Activated naive CD4-positive, alpha-beta T cell treated with anti-CD3 and anti-CD28 coated beads, Interleukin-2, amount 10 ng/mL, durations not matched to agents 7 days and 5 days (primary cell): ENCODE measurements around the gene GRHPR.

Experiments
- CTCF ChIA-PET: fragments of 350-600 bp; sonication (Branson Sonifier 250); formaldehyde crosslinking; loops from one replicate; lab custom pipeline; 2021; ENCODE audit warnings: antibody characterized with exemption; lab: Charles Lee
- DNase-seq: peaks from one replicate; pipeline ENCODE4 v3.0.0-alpha.2; 2020
- H3K27ac Mint-ChIP-seq: one replicate; pipeline ENCODE4 v1.8.0; 2021; ENCODE audit warnings: mild to moderate bottlenecking, moderate library complexity, mixed read lengths
- H3K27me3 Mint-ChIP-seq: one replicate; pipeline ENCODE4 v1.8.0; 2021; ENCODE audit warnings: mild to moderate bottlenecking, mixed read lengths
- H3K36me3 Mint-ChIP-seq: one replicate; pipeline ENCODE4 v1.8.0; 2021; ENCODE audit warnings: mixed read lengths
- H3K4me1 Mint-ChIP-seq: one replicate; pipeline ENCODE4 v1.8.0; 2021; ENCODE audit warnings: mixed read lengths
- H3K4me3 Mint-ChIP-seq: one replicate; pipeline ENCODE4 v1.8.0; 2021; ENCODE audit warnings: mild to moderate bottlenecking, moderate library complexity, mixed read lengths
- H3K9me3 Mint-ChIP-seq: one replicate; pipeline ENCODE4 v1.8.0; 2021; ENCODE audit warnings: mixed read lengths

Gene GRHPR

DNA sequence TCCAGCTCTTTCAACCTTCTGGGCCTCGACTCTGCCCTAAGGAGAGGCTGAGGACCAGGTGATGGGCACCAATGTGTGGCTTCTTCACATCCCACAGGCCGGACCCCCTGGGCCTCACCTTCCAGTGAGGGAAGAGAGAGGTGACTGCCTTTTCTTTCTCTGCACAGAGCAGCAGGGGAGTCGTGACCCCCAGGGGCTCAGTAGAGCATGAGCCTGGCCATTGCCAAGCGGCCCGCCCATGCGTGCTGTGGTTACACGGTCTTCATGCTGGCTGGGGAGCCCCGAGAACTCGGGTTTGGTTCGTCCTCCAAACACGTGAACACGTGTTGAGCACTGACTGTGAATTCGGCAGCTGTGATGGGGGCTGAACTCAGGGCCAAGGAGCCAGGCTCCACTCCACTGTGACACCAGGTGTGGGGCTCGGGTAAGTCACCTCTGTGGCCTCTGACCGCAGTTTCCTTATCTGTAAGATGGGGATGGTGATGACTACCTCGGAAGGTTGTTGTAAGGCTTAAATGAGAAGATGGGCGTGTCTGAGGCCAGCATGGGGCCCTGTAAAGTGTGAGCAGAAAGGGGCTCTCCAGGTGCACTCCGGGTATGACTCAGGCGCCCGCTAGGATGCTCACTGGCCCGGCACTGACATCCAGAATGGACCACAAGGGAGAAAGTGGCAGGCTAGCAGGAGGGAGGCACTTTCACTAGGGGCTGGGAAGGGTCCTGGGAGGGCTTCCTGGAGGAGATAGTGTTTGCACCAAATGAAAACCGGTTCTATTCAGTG is 13.4 kb upstream of the GRHPR start:
- H3K4me1 Mint-ChIP-seq = peaks cover 7% of the 10 kb centered on the region
- CTCF ChIA-PET = interaction anchor here (0.7 kb wide), 1 partner anchor 182 kb away, joined by 3 read pairs; no protein-coding TSS in a partner anchor
- peaks cover 8% of the 10 kb centered on the region for H3K27me3 Mint-ChIP-seq
- no peaks in the 10 kb centered on the region for H3K9me3 Mint-ChIP-seq
- H3K27ac Mint-ChIP-seq = no peak overlapping the region
- no peaks in the 10 kb centered on the region for H3K36me3 Mint-ChIP-seq
- peak; percentile 26 for DNase-seq
- H3K4me3 Mint-ChIP-seq = no peak overlapping the region

DNA sequence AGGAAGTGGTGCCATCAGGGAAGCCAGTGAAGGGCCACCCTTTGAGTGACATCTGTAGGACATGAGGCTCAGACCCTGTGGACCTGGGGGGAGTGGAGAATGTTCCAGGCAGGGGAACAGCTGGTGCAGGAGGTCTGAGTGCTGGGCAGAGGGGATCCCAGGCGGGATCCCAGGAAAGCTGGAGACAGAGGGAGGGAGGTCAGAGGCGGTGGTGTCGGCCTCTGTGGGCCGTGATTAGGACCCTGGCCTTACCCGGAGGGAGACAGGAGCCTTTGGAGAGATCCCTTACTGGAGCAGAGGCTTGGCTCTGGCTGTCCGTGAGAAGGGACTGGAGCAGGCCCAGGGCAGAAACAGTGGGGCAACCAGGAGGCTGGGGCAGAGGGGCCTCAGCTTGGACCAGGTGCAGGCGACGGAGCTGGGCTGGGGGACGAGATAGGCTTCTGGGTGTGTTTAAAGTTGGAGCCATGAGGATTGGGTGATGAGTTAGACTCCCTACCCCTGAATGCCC is 12.1 kb upstream of the GRHPR start:
- Mint-ChIP-seq H3K9me3 (no peaks in the 10 kb centered on the region), H3K27me3 (peaks cover 15% of the 10 kb centered on the region), H3K27ac (no peak overlapping the region), H3K4me1 (peaks cover 13% of the 10 kb centered on the region), H3K36me3 (no peaks in the 10 kb centered on the region), H3K4me3 (no peak overlapping the region)
- no peak for DNase-seq
- CTCF ChIA-PET = interaction anchor here (0.9 to 1.6 kb wide), 4 partner anchors 13 to 422 kb away, joined by 3 to 7 read pairs (median 3); no protein-coding TSS in a partner anchor

DNA sequence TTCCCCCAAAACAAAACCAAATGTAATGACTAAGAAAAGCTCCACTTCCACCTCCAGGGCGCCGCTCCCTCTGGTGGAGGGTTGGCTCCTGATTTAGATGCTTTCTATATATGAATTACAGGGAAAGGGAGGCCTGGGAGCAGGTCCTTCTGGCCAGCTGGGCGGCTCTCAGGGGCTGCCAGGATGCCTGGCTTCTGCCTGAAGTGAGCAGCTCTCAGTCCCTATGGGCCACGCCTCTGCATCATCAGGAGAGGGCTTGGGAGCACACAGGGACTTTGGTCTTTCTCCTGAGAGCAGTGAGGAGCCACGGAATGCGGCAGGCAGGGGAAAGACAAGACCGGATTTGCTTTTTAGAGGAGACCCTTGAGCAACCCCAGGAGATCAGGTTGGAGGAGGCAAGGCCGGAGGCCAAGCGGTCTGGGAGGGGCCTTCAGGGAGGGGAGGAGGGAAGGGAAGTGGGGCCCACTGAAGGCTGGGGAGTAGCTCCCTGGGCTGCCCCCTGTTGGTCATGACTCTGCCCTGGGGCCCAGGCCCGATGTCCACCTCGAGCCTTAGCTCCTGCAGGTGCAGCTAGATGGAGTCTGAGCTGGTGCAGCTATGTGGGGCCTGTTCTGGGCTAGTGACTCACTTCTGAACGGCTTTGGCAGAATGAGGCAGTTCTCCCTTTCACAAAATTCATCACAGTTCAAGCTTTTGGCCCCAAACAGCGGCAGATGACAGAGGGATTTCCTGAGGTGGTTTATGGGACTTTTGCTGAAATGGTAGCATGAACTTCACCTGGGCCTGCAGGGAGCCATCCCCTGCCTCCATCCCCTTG is 11.3 kb upstream of the GRHPR start:
- Mint-ChIP-seq H3K4me1 (peaks cover 14% of the 10 kb centered on the region), H3K36me3 (no peaks in the 10 kb centered on the region), H3K4me3 (no peak overlapping the region), H3K27ac (no peak overlapping the region), H3K27me3 (peaks cover 16% of the 10 kb centered on the region), H3K9me3 (no peaks in the 10 kb centered on the region)
- no peak for DNase-seq
- CTCF ChIA-PET = interaction anchor here (0.9 to 1.6 kb wide), 7 partner anchors 8 to 422 kb away, joined by 3 to 7 read pairs (median 3); no protein-coding TSS in a partner anchor

DNA sequence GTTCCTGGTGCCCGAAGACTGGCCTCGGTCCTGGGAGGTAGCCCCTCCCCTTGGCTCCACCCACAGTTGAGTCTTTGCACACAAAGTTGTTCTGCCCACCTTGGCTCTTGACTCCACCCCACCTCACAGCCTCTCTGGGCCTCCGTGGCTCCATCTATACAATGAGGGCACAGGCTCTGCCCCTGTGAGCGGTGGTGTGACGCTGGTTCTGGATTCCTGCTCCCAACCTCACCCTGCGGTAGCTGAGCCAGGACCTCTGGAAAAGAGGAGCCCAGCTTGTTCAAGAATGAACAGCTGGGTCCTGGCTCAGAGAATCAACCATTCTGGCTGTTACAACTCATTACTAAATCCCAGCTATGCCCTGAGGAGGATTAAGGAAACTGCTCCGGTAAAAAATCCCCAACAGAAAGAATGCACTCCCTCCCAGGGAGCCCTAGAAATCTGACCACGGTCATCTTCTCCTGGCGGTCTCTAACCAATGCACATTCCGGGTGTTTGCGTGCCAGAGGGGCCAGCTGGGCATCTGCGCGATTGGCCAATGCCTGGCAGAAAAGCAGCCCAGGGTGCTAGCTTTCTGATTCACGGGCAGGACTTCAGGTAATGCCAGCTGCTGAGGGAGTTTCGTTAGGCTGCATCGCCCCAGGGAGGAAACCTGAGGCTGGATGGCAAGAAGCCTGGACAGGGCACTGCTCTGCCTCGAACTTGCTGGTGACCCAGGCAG is 9.9 kb upstream of the GRHPR start:
- H3K27ac Mint-ChIP-seq = no peak overlapping the region
- no peaks in the 10 kb centered on the region for H3K36me3 Mint-ChIP-seq
- peaks cover 12% of the 10 kb centered on the region for H3K4me1 Mint-ChIP-seq
- peaks cover 12% of the 10 kb centered on the region for H3K27me3 Mint-ChIP-seq
- no peak for DNase-seq
- no peaks in the 10 kb centered on the region for H3K9me3 Mint-ChIP-seq
- H3K4me3 Mint-ChIP-seq = no peak overlapping the region
- CTCF ChIA-PET = interaction anchor here (0.9 to 1.5 kb wide), 2 partner anchors 13 to 416 kb away, joined by 3 to 5 read pairs; no protein-coding TSS in a partner anchor

DNA sequence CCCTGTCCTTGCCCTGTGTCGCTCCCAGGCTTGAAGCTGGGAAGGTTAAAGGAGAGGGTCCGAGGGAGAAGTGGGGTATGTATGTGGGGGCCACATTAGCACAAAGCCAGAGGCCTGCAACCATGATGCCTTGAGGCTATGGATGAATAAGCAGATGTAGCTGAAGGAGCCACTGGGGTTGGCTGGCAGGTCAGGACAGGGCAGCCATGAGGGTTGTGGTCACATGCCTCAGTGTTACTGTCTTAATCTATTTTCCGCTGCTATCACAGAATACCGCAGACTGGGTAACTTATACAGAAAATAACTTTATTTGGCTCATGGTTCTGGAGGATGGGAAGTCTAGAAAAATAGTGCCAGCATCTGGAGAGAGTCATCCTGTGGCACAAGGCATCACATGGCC is 9.2 kb upstream of the GRHPR start:
- CTCF ChIA-PET = interaction anchor here (1.5 to 1.7 kb wide), 4 partner anchors 10 to 540 kb away, joined by 3 to 7 read pairs (median 4); partner anchors contain the start of gene GRHPR
- H3K27ac Mint-ChIP-seq = no peak overlapping the region
- no peaks in the 10 kb centered on the region for H3K36me3 Mint-ChIP-seq
- H3K4me3 Mint-ChIP-seq = no peak overlapping the region
- H3K9me3 Mint-ChIP-seq = no peaks in the 10 kb centered on the region
- DNase-seq = no peak
- H3K27me3 Mint-ChIP-seq = peaks cover 12% of the 10 kb centered on the region
- peaks cover 12% of the 10 kb centered on the region for H3K4me1 Mint-ChIP-seq

DNA sequence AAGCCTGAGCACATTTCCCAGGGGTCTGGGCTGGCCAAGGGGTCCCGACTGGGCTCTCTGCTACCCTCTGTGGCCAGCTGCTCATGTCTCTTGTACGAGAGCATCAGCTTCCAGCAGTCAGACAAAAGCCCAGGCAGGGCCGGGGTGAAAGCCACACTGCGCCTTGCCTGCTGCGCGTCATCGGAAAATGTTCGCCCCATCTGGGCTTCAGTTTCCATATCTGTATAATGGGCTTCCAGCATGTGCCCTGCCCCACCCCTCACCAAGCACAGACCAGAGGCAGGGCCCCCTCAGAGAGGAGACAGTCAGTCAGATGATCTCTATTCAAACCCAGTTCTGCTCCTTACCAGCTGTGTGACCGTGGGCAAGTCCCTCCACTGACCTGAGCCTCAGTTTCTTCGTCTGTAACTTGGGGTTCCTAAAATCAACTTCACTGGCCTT is 8.0 kb upstream of the GRHPR start:
- peaks cover 12% of the 10 kb centered on the region for H3K27me3 Mint-ChIP-seq
- H3K4me1 Mint-ChIP-seq = peaks cover 7% of the 10 kb centered on the region
- H3K36me3 Mint-ChIP-seq = no peaks in the 10 kb centered on the region
- CTCF ChIA-PET = interaction anchor here (0.6 to 1.8 kb wide), 10 partner anchors 8 to 1558 kb away, joined by 3 to 7 read pairs (median 3); partner anchors contain the start of genes GRHPR and POLR1E
- DNase-seq = no peak
- no peak overlapping the region for H3K27ac Mint-ChIP-seq
- H3K4me3 Mint-ChIP-seq = no peak overlapping the region
- H3K9me3 Mint-ChIP-seq = no peaks in the 10 kb centered on the region

DNA sequence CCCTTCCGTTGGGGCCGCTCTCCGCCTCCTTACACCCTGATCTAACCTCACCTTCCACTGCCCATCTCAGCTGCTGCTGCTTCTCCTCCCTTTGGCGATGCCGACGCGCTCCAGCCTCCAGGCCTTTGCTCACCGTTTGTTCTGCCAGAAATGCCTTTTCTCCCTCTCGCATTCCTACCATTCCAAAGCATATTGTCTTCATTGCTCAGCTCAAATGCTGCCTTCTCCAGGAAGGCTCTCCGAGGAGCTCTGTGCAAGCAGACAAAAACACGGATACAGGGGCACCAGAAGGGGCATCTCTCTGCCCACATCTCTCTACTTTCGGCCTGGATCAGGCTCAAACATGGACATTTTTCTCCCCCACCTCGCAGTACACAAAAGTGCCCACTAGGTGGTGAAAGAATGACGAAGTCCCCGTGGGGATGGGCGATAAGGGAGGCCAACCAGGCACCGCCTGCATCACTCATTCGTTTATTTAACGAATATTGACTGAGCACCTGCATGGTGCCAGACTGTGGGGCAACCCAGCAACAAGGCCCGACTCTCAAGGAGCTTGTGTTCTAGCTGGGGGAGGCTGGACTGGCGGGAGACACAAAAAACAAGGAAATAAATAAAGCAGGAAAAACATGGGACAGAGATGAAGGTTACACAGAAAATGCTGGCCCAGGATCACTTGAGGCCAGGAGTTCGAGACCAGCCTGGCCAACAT is 7.3 kb upstream of the GRHPR start:
- Mint-ChIP-seq H3K4me3 (no peak overlapping the region), H3K27me3 (peaks cover 12% of the 10 kb centered on the region), H3K36me3 (no peaks in the 10 kb centered on the region), H3K9me3 (no peaks in the 10 kb centered on the region), H3K27ac (no peak overlapping the region), H3K4me1 (peaks cover 7% of the 10 kb centered on the region)
- DNase-seq = peak; percentile 86
- CTCF ChIA-PET = interaction anchor here (0.6 to 1.8 kb wide), 10 partner anchors 8 to 1559 kb away, joined by 3 to 9 read pairs (median 3); partner anchors contain the start of genes GRHPR and POLR1E

DNA sequence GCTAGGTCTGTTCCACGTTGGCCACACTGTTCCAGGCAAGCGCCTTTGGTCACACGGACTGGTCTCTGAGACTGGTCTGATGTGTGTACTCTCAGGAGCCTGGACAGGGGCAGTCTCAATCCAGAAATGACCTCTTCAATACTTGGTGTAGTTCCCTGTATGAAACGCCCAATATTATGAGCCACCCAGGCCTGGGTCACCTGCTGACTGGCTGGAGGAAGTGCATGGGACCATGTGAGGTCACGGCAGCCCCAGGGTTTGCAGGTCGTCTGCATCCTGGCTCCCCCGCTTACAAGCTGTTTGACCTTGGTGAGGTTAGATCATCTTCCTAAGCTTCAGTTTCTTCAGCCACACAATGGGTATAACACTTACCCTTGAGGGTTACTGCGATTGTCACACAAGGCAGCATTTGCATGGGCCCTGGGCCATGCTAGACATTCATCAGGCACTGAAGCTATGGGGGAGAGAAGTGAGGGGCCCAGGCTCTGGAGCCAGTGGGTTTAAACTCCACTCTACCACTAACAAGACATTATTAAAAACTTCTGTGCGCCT is 5.2 kb upstream of the GRHPR start:
- Mint-ChIP-seq H3K27me3 (peaks cover 12% of the 10 kb centered on the region), H3K4me3 (no peak overlapping the region), H3K36me3 (no peaks in the 10 kb centered on the region), H3K27ac (no peak overlapping the region), H3K9me3 (no peaks in the 10 kb centered on the region), H3K4me1 (peaks cover 14% of the 10 kb centered on the region)
- no peak for DNase-seq
- CTCF ChIA-PET = no interaction called here

DNA sequence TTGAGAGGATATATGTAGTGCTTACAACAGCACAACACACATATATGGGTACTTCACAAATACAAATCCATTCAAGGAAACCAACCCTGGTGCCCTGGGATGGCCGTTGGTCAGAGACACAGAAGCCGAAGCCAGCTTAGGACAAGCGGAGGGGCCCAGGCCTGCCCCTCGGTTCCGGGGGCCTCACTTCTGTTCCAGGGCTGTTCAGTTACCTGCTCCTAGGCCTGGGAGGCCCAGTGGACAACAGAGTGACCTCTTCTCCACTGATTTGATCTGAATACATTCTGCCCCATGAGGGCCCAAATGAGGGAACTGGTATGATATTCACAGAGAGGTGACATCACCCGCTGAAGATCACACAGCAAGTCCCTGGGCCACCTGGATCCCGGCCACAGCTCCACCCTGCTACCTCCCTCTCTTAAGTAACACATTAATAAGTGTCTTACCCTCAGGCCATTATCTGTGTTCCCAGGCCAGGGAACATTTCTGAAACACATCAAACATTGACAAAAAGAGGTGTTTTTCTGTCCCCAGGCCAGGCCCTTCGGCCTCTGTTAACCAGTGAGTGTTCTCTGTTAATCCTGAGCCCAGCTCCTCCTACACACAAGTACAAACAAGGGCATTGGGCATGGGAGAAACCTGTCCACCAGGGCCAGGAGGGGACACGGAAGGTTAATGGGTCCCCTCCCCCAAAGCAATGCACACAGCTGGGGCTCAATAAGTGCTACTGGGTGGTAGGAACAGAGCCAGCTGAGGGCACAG is 4.5 kb upstream of the GRHPR start:
- DNase-seq = no peak
- Mint-ChIP-seq H3K27me3 (peaks cover 11% of the 10 kb centered on the region), H3K9me3 (no peaks in the 10 kb centered on the region), H3K4me3 (no peak overlapping the region), H3K36me3 (no peaks in the 10 kb centered on the region), H3K4me1 (peaks cover 18% of the 10 kb centered on the region), H3K27ac (no peak overlapping the region)
- CTCF ChIA-PET = interaction anchor here (0.8 to 1.0 kb wide), 2 partner anchors 11 to 53 kb away, joined by 3 to 4 read pairs; no protein-coding TSS in a partner anchor

DNA sequence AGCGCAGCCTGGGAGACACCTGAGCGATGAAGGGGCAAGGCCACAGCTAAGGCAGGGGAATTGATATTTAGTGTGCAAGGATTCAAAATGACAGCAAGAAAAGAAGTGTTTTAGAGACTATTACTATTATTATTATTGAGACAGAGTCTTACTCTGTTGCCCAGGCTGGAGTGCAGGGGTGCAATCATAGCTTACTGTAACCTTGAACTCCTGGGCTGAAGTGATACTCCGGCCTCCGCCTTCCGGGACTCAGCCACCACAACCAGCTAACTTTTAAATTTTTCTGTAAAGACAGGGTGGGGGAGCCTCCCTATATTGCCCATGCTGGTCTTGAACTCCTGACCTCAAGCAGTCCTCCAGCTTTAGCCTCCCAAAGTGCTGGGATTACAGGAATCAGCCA is 3.3 kb upstream of the GRHPR start:
- H3K4me1 Mint-ChIP-seq = peaks cover 30% of the 10 kb centered on the region
- H3K4me3 Mint-ChIP-seq = no peak overlapping the region
- CTCF ChIA-PET = interaction anchor here (1.0 kb wide), 1 partner anchor 12 kb away, joined by 4 read pairs; no protein-coding TSS in a partner anchor
- no peaks in the 10 kb centered on the region for H3K9me3 Mint-ChIP-seq
- H3K27me3 Mint-ChIP-seq = peaks cover 8% of the 10 kb centered on the region
- no peaks in the 10 kb centered on the region for H3K36me3 Mint-ChIP-seq
- H3K27ac Mint-ChIP-seq = no peak overlapping the region
- DNase-seq = no peak

DNA sequence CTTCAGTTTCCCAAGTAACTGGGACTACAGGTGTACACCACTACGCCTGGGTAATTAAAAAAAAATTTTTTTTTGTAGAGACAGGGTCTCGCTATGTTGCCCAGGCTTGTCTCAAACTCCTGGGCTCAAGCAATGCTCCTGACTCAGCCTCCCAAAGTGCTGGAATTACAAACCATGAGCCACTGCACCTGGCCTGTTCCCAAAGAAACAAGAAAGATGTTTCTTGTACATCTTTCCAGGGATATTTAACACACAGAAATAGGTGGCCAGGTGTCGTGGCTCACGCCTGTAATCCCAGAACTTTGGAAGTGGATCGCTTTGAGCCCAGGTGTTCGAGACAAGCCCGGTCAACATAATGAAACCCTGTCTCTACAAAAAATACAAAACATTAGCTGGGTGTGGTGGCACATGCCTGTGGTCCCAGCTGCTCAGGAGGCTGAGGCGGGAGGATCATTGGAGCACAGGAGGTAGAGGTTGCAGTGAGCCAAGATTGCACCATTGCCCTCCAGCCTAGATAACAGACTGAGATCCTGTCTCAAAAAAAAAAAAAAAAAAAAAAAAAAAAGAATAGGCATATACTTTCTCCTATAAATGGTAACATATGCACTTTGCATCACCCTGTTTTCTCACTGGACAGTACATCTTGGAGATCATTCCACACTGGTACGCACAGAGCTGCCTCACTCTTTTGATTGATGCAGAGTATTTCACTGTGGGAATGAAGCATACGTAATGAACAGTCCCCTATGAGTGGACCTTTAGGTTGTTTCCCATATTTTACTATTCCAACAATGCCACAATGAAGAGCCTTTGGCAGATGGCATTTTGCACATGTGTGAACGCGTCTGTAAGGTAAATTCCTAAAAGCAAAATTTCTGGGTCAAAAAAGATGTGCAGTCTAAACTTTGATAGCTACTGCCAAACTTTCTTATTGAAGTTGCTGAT is 2.0 kb upstream of the GRHPR start:
- H3K4me3 Mint-ChIP-seq = no peak overlapping the region
- H3K36me3 Mint-ChIP-seq = no peaks in the 10 kb centered on the region
- no peaks in the 10 kb centered on the region for H3K27me3 Mint-ChIP-seq
- H3K27ac Mint-ChIP-seq = no peak overlapping the region
- peaks cover 24% of the 10 kb centered on the region for H3K4me1 Mint-ChIP-seq
- no peaks in the 10 kb centered on the region for H3K9me3 Mint-ChIP-seq
- CTCF ChIA-PET = no interaction called here
- DNase-seq = no peak
